ENCODE data around the gene DIS3. TPM values are rescaled to one million over a fixed set of nuclear protein-coding genes. Genes with fewer than 3 reads are reported as not detected.
"Not testable (repeated sequence)": the region's sequence is repeated elsewhere in the genome, so short reads cannot be mapped to it uniquely, and the experiment has no call there.

The DIS3 gene
- total RNA-seq, 3 donors from 2014 or later: 18.5 to 22.2 (median 20.8) TPM

DNA sequence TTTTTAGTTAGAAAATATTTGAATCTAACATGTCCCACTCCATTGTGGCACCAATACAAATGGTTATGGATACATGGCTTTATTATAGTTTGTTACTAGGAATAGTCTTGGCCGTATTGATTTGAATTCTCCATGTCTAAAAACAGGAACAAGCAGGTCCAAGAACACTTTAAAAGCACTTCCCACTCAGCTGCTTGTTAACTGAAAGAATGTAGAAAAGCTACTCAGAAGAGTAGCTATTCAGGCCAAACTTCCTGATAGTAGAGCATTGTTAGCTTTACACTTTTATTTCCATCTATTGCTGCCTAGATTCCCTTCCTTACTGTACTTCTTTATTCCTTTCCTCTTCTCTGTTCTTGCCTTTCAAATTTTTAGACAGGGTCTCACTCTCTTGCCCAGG is 7.1 kb upstream of the DIS3 start:
- no peak for DNase-seq
- no peaks in the 10 kb centered on the region for H3K9me3 ChIP-seq
- intact Hi-C loops (cut with DNase I, micrococcal nuclease): no loop called here
- TF ChIP-seq, protein P1, sequence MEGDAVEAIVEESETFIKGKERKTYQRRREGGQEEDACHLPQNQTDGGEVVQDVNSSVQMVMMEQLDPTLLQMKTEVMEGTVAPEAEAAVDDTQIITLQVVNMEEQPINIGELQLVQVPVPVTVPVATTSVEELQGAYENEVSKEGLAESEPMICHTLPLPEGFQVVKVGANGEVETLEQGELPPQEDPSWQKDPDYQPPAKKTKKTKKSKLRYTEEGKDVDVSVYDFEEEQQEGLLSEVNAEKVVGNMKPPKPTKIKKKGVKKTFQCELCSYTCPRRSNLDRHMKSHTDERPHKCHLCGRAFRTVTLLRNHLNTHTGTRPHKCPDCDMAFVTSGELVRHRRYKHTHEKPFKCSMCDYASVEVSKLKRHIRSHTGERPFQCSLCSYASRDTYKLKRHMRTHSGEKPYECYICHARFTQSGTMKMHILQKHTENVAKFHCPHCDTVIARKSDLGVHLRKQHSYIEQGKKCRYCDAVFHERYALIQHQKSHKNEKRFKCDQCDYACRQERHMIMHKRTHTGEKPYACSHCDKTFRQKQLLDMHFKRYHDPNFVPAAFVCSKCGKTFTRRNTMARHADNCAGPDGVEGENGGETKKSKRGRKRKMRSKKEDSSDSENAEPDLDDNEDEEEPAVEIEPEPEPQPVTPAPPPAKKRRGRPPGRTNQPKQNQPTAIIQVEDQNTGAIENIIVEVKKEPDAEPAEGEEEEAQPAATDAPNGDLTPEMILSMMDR (IDR thresholded peaks at IDR 0.05): no peak
- H3K4me1 ChIP-seq (ENCODE audit: low read depth): no peaks in the 10 kb centered on the region
- no peak for ATAC-seq
- no peak overlapping the region for H3K4me3 ChIP-seq
- H3K36me3 ChIP-seq (ENCODE audit: low read depth): no peaks in the 10 kb centered on the region

DNA sequence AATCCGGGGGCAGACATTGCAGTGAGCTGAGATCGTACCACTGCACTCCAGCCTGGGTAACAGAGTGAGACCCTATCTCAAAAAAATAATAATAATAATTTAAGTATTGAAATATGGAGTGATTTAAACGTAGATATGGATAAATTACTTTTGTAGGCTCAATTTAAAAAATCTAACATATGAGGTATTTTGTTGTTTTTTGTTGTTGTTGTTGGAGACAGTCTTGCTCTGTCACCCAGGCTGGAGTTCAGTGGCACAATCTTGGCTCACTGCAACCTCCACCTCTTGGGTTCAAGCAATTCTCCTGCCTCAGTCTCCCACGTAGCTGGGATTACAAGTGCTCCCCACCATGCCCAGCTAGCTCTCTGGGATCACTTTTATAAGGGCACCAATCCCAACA is 3.0 kb upstream of the DIS3 start:
- ATAC-seq; H3K4me1 ChIP-seq (ENCODE audit: low read depth); H3K4me3 ChIP-seq; H3K9me3 ChIP-seq; DNase-seq; H3K36me3 ChIP-seq (ENCODE audit: low read depth); intact Hi-C loops (cut with DNase I, micrococcal nuclease): not testable (repeated sequence)

DNA sequence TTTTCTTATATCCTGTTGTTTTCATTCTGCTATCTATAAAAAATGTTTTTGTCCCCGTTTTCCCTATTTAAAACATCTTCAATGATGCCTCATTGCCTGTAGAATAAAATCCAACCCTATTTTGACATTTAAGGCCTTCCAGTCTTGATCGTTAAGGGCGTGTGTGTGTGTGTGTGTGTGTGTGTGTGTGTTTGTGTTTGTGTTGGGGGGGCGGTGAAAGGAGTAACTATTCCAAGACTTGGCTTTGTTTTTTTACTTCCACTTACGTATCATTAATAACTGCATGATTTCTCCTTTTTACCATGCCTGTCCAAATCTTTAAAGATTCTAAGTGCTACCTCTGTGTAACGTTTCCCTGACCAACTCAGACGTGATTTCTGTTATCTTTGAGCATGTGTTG is 1.0 kb upstream of the DIS3 start:
- peaks cover 8% of the 10 kb centered on the region for H3K4me1 ChIP-seq (ENCODE audit: low read depth)
- ATAC-seq (no peak), DNase-seq (peak in 1 of 3 donors; percentile 23)

DNA sequence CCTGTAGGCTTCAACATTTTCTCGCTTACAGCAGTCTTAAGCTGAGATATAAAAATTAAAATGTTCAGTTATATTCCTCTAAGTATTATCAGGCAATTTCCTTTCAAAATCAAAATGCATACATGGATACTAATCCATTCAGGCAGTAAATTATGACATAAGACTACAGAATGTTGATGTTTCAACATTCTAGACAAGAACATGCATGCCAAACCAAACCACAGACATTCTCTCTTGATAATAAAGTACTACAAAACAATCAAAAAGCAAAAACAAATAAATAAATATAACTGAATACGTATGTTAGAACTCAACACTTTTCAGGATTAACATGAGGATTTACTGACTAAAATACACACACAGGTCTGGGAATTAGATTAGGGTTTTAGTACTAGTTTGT is 7.7 kb downstream of the DIS3 start:
- no peak for ATAC-seq
- no peaks in the 10 kb centered on the region for H3K9me3 ChIP-seq
- intact Hi-C loops (cut with DNase I, micrococcal nuclease): no loop called here
- H3K4me1 ChIP-seq (ENCODE audit: low read depth): no peaks in the 10 kb centered on the region
- no peak for DNase-seq
- H3K36me3 ChIP-seq (ENCODE audit: low read depth): peaks cover 15% of the 10 kb centered on the region
- TF ChIP-seq, protein P1 (IDR thresholded peaks at IDR 0.05): no peak
- H3K4me3 ChIP-seq: no peak overlapping the region

More for the DNA sequence above, 1.0 kb upstream of the DIS3 start:
- H3K4me3 ChIP-seq: no peak overlapping the region
- intact Hi-C loops (cut with DNase I, micrococcal nuclease): no loop called here
- no peaks in the 10 kb centered on the region for H3K36me3 ChIP-seq (ENCODE audit: low read depth)
- TF ChIP-seq, protein P1 (IDR thresholded peaks at IDR 0.05): no peak
- H3K9me3 ChIP-seq: no peaks in the 10 kb centered on the region

DNA sequence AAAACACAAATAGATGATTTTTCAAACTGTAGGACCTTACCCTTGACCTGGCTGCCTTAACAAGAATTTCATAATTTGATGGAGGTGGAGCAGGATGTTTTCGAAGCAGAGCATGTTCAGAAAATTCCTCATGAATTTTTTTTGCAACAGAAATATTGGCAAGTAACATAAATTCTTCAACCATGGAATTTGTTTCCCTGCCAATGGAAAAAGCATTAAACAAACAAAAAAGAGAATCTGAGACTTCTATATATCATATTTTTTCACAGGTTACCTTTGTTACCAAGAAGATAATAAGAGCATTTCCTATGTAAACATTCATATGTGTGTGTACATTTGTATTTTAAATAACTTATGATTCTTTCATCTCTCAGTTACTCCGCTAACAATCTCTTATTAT is 18.3 kb downstream of the DIS3 start:
- TF ChIP-seq, protein P1 (IDR thresholded peaks at IDR 0.05): no peak
- no peak for DNase-seq
- ATAC-seq: no peak
- H3K36me3 ChIP-seq (ENCODE audit: low read depth): peaks cover 8% of the 10 kb centered on the region
- no peak overlapping the region for H3K4me3 ChIP-seq
- H3K9me3 ChIP-seq: no peaks in the 10 kb centered on the region
- no peaks in the 10 kb centered on the region for H3K4me1 ChIP-seq (ENCODE audit: low read depth)
- intact Hi-C loops (cut with DNase I, micrococcal nuclease): no loop called here

DNA sequence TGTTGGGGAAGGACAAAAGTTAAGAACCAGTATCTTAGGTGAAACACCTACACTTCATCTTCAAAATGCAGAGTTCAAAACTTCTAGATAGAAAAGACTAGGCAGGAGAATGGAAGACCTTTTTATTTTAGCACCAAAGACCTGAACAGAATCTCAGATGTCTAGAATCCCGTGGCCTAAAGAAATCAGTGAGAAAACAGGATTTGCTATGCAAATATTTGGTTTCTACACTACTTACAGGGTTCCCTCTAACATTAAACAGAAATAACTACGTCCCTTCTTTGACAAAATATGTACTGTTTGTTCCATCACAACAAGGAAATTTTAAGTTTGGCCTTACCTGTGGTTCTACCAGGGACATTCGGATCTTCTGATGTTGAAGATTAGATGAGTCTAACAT is 21.5 kb downstream of the DIS3 start:
- intact Hi-C loops (cut with DNase I, micrococcal nuclease): no loop called here
- TF ChIP-seq, protein P1 (IDR thresholded peaks at IDR 0.05): no peak

More for the DNA sequence above, 21.5 kb downstream of the DIS3 start:
- peaks cover 8% of the 10 kb centered on the region for H3K36me3 ChIP-seq (ENCODE audit: low read depth)
- H3K9me3 ChIP-seq: no peaks in the 10 kb centered on the region
- no peak for DNase-seq
- H3K4me3 ChIP-seq: no peak overlapping the region
- no peaks in the 10 kb centered on the region for H3K4me1 ChIP-seq (ENCODE audit: low read depth)
- no peak for ATAC-seq

All from mucosa of descending colon (tissue), 3 donors.